EH (cell line): Measurements from ENCODE around the gene AKR1C2.
"Not testable (repeated sequence)": the region's sequence is repeated elsewhere in the genome, so short reads cannot be mapped to it uniquely, and the experiment has no call there.

Source experiments
- DNase-seq: peaks from one replicate; pipeline ENCODE4 v3.0.0-alpha.2; 2015; ENCODE audit warnings: low read depth

AKR1C2 gene

DNA sequence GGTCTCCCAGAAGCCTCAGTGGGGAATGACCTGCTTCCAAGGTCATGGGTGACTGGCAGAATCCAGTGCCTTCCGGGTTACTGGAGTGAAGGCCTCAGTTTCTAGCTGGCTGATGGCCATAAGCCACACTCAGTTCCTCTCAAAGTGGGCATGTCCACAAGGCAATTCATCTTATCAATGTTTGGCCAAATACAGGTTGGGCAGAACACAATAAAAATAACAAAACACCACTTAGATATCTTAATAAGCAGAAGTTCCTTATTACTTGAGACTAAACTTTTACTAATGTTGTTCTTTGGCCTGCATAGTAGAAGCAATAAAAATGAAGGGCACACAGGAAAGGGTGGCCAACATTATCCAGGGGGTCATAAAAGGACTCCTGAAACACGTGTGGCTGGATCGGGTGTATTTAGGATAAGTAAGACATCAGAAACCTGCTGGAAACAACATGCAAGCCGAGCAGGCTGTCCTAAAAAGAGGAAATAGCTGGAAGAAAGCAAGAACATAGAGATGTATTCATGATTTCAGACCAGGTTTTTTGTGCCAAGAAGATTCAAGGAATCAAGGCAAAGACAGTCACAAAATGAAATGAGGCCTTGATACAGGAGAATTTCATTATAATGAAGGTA, 19.6 kb upstream of the AKR1C2 start:
- no peak for DNase-seq

GRCh38 chr10:5021624-5022290, 18.1 kb upstream of the AKR1C2 start:
- DNase-seq: not testable (repeated sequence)

- DNase-seq: not testable (repeated sequence)
Observed at GRCh38 chr10:5019770-5020612, 16.3 kb upstream of the AKR1C2 start.

DNA sequence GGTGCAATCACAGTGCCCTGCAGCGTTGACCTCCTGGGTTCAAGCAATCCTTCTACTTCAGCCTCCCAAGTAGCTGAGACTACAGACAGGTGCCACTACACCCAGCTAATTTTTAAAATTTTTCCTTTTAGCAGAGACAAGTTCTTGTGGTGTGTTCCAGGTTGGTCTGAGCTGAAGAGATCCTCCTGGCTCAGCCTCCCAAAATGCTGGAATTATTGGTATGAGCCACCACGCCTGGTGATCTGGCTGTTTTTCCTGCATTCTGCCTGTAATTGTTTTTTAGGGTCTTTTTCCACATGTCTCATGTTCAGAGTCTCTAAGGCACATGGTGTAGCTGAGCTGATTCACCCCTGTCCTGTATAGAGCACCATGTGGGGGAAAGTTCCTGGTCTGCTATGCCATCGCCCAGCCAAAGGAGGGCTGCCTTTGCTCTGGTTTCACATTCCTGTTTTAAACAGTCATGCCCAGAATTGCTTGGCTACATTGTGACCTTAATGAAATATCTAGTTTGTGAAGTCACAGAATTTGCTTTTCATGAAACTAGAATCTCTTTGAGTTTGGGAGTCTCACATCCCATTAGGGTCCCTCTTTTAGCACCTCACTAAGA, 15.1 kb upstream of the AKR1C2 start:
- DNase-seq: peak; percentile 19

- no peak for DNase-seq
Observed at GRCh38 chr10:5018134-5018533, 14.5 kb upstream of the AKR1C2 start.

- DNase-seq: peak; percentile 6
Observed at GRCh38 chr10:5014936-5015335, 11.3 kb upstream of the AKR1C2 start.

DNA sequence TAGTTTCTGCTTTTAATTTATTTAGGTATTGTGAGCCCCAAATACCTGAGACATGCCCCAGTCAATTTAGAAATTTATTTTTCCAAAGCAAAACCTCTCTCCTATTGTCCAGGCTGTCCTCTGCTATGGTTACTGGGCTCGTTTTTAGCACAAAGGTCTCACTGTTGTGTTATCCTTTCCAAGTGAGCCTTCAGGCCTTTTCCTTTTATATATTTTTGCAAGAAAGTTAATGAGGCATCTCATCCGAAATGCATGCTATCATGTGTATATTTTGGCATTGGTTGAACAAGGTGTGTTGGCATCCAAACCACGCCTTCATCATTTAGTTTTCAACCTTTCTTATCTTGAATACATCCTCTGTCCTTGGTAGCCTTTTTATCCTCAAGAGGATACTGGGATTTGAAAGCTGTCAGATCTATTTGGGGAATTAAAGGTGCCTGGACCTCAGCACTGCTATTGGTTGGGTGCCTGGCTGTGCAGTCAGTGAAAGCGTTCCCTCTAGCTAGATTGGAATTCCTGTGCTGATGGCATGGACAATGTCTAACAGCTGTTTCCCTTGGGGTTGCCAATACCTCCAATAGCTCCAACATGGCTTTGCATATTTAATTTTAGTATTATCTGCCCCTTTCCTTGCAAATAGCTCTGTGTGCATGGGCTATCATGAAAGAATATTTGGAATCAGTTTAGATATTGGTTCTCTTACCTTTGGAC, 10.7 kb upstream of the AKR1C2 start:
- not testable (repeated sequence) for DNase-seq

DNA sequence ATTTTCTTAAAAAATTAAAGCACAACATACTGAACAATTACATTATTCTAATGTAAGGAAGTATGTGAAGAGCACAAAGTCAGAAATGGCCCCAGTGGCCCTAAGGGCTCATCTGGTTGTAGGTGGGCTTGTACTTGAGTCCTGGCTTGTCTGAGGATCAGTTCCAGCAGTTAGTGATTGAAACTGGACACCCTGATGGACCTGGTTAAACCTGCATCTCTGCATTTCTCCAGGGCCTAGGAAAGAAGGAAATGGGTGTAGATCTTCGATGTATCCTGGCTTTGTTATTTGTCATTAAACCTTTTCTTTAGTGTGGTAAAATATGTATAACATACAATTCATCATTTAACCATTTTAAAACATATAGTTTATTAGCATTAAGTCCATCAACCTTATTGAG, 9.7 kb upstream of the AKR1C2 start:
- no peak for DNase-seq

DNA sequence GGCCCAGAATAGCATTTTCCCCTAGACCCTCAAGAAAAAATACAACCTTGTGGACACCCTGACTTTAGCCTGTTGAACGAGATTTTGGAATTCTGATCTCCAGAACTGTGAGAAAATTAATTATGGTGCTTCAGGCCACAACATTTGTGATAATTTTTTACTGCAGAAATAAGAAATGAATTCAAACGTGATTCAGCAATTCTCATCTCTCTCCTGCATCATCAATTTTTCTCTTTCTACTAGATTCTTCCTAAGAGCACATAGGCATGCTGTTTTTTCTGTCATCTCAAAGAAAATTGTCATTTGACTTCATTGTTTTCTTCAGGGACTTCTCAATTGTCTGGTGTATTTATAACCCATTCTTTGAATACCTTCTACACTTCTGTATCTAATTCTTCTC, 8.9 kb upstream of the AKR1C2 start:
- DNase-seq: no peak

DNA sequence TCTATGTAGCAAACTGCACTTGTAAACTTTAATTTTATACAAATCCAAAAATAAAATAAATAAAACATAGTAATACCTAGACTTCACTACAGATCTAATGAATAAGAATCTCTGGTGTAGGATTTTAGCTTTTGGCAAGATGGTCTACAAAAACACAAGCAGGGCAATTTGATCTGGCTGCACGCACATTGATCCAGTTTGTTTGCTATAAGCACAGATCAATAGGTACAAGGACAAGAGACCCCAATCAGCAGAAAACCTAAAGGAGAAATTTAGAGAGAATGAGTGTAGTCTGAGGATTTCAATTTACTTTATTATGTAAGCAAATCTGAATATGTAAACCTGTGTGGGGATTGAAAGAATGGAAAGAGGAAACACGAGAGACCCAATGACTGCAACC, 7.7 kb upstream of the AKR1C2 start:
- not testable (repeated sequence) for DNase-seq

DNA sequence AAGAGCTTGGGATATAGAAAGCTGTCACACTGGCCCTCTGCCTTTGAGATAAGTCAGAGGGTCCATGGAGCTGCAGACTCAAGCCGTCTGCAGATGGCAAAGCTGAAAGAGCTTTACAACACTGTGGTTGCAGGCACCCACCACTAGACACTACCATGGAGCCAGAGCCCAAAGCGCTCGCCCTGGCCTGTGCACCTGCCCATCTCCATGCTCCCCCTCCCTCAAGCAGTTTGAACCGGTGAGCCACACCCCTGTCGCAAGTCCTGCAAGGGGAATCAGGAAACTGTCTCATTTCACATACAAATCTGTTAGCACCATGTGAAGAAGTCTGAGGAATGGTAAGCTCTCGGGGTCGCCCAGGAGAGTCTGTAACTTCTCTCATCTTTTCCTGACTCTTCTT, 6.4 kb upstream of the AKR1C2 start:
- not testable (repeated sequence) for DNase-seq

DNA sequence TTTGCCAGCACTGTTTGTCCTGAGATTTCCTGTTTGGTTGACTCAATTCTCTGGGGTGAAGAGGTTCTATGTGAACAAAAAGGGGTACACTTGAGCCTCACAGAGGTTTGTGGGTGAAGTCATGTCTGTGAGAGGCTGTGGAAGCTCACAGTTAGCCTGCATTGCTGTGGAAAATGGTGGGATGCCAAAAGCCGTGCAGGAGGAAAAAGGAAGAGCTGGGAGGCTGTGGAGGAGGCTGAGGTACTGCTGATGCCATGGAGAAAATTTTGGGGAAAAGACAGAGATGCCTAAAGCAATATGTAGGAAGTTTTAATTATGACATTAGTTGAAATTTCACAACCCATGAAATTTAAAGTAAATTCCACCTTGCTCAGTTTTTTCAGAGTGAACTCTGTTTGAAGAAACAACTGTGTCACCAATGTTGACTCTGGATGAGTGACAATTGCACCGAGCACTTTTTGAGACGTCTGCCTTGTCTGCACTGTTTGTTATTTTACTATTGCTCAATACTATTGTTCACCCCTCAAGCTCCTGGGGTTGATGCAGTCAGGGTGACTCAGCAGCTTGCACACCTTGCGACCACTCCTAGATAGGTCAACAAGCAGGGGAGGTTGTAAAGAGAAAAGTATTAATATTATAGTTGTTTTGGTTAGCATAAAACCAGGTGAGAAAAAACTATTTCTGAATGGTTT, 5.3 kb upstream of the AKR1C2 start:
- not testable (repeated sequence) for DNase-seq

DNA sequence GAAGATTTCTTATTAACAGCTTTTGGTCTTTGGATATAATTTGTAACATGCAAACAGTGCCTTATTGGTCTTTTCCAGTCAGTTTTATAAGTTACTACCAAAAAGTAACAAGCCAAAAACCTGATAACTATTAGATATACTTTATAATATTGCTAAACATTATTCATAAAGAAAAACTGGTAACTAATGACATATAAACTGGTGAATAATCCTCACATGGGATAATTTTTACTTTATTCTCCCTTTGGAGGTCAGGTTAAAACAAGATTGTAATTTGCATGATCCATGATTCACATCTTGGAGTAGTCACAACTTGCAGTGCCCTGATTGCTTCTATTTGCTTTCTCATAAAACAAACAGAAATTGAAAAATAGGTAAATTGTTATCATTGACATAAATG, 844 bp upstream of the AKR1C2 start:
- not testable (repeated sequence) for DNase-seq

GRCh38 chr10:5004030-5004385, 351 bp upstream of the AKR1C2 start:
- not testable (repeated sequence) for DNase-seq

GRCh38 chr10:5002013-5002727, 1.5 kb downstream of the AKR1C2 start:
- DNase-seq: no peak

DNA sequence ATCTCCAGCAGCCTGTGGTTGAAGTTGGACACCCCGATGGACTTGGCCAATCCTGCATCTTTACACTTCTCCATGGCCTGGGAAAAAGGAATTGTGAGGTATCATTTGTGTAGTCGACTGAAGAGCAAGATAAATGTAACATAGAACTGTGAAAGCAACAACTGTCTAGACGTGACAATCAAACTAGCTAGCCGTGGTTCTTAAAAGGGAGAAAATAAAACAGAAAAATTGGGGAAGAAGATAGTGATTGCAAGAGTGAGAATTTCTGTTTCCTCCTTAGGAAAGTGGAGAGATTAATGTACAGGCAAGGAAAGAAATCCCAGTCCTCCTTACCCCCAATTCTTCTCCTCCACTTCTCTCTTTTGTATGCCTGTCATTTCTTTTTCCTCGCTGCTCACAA, 5.0 kb downstream of the AKR1C2 start:
- DNase-seq: no peak

GRCh38 chr10:4994260-4994659, 9.4 kb downstream of the AKR1C2 start:
- not testable (repeated sequence) for DNase-seq

DNA sequence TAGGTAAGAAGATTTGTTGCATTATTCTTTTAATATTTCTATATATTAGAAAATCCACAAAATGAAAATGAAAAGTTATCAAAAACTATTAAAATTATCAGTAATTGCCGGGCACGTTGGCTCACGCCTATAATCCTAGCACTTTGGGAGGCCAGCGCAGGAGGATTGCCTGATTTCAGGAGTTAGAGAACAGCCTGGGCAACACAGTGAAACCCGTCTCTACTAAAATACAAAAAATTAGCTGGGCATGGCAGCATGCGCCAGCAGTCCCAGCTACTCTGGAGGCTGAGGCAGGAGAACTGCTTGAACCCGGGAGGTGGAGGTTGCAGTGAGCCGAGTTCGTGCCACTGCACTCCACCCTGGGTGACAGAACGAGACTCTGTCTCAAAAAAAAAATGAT, 11.1 kb downstream of the AKR1C2 start:
- DNase-seq: not testable (repeated sequence)

GRCh38 chr10:4991463-4991862, 12.2 kb downstream of the AKR1C2 start:
- DNase-seq: not testable (repeated sequence)

DNA sequence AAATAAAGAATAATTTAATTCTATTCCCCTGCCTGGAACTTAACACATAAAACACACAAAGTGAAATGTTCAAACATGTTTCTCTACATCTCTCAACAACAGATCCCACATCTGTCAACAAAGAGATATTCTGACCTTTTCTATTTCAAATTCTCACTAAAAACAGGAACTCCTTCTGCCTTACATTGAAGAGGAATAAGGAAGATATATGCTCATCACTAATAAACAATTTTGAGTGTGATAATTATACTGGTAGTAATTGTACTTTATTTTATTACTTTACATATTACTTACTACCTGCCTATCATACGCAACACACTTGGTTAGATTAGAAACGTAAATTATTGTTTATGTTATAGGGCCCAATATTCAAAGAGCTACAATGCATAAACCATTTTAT, 13.4 kb downstream of the AKR1C2 start:
- DNase-seq: no peak
